Measurements from ENCODE around the gene TBX18.

The TBX18 gene

GRCh38 chr6:84667252-84668213, 96.9 kb downstream of the TBX18 start:
- no peak for DNase-seq

DNA sequence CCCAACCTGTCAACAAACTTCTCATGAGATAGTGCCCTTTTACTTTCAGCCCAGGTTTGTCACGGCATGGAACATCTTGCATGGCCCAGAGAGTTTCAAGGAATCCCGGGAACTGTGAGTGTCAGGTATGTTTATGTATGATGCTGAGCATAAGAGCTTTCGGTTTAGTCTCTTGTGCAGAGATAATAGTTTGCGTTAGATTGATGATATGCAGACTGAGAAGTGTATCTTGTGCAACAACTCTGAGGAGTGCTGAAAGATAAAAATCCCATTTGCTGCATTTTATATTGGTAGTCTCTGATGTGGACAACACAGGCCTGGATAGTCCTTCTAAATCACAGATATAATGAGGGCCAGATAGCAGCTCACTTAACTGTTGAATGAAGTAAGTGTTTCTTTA, 99.0 kb downstream of the TBX18 start:
- DNase-seq = no peak

DNA sequence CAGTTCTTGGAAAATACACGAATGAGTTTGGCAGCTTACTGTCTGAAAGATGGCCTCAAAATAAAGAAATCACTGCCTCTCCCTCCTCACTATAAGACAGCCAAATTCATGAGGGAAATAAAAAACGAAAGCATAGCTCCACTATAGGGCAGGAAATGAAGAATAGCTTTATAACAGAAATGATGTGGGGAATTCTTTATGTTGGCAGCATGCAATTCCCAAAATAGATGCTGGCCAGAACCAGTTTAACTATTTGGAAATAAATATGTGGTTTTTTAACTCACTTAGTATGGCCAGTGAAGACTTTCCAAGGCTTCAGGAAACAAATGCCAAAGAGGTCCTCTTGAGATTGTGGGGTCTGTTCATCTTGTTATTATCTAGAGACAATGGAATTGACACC, 100.5 kb downstream of the TBX18 start:
- DNase-seq = no peak

- DNase-seq = no peak
These were observed 106.9 kb downstream of the TBX18 start for GRCh38 chr6:84657486-84657885.

- no peak for DNase-seq
These were observed 107.4 kb downstream of the TBX18 start for GRCh38 chr6:84657025-84657424.

DNA sequence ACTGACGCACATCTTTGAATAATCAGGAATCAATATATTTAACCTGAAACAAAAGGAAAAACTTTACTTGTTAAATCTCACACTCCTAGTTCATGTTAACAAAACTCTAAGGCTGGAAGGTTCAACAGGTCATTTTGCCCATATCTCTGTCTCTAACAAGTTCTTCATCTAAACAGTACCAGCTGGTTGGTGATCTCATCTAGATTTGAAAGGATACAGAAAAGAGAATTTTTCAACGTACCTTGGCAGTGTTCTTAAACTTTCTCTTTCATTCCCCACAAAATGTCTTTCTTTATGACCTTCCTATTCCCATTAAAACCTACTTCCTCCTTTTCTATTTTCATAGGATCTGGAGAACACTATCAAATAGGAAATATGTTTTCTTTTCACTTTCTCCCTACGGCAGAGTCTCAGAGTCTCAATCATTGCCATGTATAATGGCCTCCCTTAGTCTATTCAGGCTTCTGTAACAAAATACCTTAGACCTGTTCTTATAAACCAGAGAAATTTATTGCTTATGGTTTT, 111.3 kb downstream of the TBX18 start:
- DNase-seq = no peak

GRCh38 chr6:84652356-84653026, 111.9 kb downstream of the TBX18 start:
- DNase-seq = no peak

DNA sequence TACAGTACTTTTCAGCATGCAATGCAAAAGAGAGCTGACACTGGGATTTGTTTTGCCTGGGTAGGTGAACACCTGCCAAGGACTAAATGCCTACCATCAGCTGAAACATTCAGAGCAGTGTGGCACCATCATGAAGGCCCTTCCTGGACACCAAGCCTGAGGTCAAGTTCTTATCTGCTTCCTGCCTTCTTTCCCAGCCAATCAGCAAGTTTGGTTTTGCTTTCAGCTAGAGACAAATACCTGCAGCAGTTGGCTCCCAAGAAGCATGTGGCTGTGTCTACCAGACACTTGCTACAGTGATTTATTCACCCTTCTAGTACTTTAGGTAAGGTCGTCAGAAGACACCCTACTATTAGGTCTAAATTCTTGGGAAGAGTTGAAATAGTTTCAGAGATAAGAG, 112.8 kb downstream of the TBX18 start:
- no peak for DNase-seq

DNA sequence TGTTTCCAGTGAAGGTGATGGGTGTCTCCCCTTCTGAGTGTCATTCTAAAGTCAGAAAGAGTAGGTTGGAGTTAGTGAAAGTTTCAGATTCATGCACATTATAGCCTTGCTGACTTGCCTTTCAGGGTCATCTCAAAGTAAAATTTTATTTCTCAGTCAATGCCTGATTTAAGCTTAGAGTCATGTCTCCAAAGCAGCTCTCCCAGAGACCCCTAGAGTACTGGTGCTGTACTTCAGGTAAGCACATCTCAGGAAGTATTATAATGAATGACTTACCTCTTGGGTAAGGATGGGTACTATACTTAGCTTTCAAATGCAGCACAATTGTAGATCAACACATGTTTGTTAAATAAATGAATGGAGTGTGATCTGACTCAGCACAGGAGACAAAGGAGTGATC, 116.0 kb downstream of the TBX18 start:
- no peak for DNase-seq

GRCh38 chr6:84645563-84646266, 118.7 kb downstream of the TBX18 start:
- DNase-seq = no peak

DNA sequence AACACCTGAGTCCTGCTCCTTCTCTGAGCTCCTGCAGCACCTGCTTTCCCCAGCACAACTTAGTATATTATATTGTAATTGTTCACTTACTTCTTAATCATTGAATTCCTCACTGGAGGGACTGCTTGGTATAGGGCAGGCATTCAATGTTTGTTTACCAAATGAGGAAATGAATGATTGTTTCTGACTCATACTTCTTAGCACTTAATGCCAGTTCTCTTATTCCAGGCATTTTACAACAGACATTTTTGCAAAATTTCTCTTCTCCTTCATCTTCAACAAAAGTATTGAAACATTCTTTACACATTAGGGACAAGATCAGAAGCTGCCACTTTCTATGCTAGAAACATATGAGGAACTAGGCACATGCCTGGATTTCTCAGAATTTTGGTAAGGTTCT, 119.4 kb downstream of the TBX18 start:
- DNase-seq = no peak

DNA sequence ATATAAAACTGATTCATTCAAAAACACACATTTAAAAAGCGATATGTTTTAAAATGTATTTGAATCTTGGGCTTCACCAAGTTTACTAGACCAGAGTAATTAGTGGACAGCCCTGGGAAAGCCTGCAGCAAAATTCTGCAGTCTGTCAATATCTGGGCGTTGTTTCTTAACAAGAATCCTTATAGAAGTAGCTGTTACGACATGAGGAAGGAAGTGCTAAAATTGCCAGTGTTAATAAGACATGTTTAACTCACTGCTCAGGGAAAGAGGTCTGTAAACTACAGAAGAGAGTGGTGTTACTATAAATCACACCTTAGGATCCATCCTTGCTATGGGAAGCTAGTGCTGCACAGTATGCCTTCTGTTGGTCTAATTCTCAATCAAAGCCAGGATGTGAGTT, 120.6 kb downstream of the TBX18 start:
- no peak for DNase-seq

- DNase-seq = no peak
These were observed 123.3 kb downstream of the TBX18 start for GRCh38 chr6:84641076-84641475.

GRCh38 chr6:84639396-84639795, 125.0 kb downstream of the TBX18 start:
- no peak for DNase-seq

DNA sequence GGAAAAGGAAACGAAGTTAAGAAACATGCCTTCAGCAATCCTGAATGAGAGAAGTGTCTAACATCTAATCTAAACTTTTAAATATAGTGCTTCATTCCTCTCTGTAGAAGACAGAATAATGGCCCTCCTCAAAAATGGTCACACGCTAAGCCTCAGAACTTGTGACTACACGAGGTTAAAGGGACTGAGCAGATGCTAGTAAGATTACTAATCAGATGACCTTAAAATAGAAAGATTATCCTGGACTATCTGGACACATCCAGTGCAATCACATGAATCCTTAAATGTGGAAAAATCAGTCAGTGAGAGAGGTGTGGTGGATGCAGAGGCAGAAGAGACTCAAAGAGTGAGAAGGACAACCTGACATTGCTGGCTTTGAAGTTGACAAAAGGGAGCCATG, 126.1 kb downstream of the TBX18 start:
- DNase-seq = no peak

All from NK-92 treated with Interleukin-12 subunit alpha and Interleukin-12 subunit beta, amount 100 ng/mL, for 24 hours (cell line).